GM18505 (cell line): ENCODE measurements around the gene MTF1.
"Not testable (repeated sequence)": the region's sequence is repeated elsewhere in the genome, so short reads cannot be mapped to it uniquely, and the experiment has no call there.

Source experiments
- ATAC-seq: cut with Tn5 transposase; IDR thresholded peaks from one replicate; pipeline ENCODE4 v1.9.1; 2021; ENCODE audit not compliant: unreplicated experiment
- POLR2A ChIP-seq: IDR thresholded peaks from 4 replicates; pipeline ENCODE4 v1.6.1; 2011; ENCODE audit warnings: borderline replicate concordance; ENCODE audit not compliant: insufficient read depth, insufficient read length; ENCODE audit errors: extremely low read depth

Gene MTF1

DNA sequence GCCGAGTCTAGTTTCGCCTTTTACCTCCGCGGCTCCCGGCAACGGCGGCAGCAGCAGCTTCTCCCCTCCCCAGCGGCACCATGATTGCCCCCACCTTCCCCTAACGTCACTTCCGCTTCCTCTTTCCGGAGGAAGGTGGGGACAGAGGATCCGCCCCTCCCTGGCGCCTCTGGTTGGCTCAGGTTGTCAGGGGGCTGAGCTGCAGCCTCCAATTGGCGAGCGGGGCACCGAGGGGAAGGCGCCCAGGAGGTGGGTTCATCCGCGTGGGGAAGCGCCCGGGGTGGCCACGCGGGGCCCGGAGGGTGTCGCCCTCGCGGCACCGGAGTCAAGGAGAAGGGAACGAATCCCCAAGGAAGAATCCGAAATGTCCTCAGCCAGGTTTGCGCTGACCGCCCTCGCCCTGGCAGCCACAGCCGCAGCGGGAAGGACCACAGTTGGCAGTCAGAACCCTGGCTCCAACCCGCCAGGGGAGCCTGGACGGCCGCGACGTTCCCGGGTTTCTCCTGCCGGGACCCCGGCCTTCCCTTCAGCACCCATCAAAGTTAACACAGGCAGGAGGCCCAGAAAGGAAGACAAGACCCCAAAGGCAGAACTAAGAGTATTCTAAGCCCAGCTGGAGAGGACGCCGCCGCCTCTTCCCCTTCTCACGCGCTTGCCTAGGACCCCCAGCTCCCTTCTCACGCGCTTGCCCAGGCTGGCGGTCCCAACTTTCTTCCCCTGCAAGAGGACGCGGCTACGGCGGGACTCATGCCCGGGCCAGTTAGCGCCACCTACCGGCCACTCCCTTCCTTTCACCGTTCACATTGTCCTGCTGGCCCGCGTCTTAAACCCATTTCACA is at the start of gene MTF1:
Gene MTF1, minus strand, starts transcription at position 86 of the 839 bp plus-strand sequence. CDS start 1,934 bp downstream, outside the sequence.
- peak; percentile 79 for TF ChIP-seq POLR2A
- ATAC-seq = peak; percentile 86

GRCh38 chr1:37908531-37908930 is 49.1 kb upstream of the MTF1 start:
- not testable (repeated sequence) for ATAC-seq

- not testable (repeated sequence) for ATAC-seq
Measured at GRCh38 chr1:37907416-37908125, 48.2 kb upstream of the MTF1 start.

GRCh38 chr1:37906591-37906990 is 47.2 kb upstream of the MTF1 start:
- not testable (repeated sequence) for ATAC-seq

GRCh38 chr1:37905727-37906126 is 46.3 kb upstream of the MTF1 start:
- ATAC-seq = no peak
- no peak for TF ChIP-seq POLR2A

DNA sequence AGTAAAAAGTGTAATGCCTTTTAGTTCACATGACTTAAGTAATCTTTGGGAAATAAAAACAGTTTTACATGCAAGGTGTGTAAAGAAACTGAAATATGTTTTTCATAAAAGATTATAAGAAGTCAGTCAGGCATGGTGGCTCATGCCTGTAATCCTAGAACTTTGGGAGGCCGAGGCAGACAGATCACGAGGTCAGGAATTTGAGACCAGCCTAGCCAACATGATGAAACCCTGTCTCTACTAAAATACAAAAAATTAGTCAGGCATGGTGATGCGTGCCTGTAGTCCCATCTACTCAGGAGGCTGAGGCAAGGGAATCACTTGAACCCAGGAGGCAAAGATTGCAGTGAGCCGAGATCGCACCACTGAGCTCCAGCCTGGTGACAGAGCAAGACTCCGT is 44.5 kb upstream of the MTF1 start:
- not testable (repeated sequence) for ATAC-seq

- ATAC-seq = no peak
- TF ChIP-seq POLR2A = no peak
Measured at GRCh38 chr1:37902983-37903382, 43.6 kb upstream of the MTF1 start.

DNA sequence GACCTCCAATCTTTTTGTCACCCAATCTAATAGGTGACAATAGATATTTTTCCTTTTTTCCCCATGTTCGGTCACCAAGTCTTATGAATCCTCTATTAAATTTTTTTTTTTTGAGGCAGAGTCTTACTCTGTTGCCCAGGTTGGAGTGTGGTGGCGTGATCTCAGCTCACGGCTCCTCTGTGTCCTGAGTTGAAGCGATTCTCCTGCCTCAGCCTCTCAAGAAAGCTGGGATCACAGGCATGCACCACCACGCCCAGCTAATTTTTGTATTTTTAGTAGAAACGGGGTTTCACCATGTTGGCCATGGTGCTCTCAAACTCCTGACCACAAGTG is 42.5 kb upstream of the MTF1 start:
- ATAC-seq = no peak
- TF ChIP-seq POLR2A = no peak

DNA sequence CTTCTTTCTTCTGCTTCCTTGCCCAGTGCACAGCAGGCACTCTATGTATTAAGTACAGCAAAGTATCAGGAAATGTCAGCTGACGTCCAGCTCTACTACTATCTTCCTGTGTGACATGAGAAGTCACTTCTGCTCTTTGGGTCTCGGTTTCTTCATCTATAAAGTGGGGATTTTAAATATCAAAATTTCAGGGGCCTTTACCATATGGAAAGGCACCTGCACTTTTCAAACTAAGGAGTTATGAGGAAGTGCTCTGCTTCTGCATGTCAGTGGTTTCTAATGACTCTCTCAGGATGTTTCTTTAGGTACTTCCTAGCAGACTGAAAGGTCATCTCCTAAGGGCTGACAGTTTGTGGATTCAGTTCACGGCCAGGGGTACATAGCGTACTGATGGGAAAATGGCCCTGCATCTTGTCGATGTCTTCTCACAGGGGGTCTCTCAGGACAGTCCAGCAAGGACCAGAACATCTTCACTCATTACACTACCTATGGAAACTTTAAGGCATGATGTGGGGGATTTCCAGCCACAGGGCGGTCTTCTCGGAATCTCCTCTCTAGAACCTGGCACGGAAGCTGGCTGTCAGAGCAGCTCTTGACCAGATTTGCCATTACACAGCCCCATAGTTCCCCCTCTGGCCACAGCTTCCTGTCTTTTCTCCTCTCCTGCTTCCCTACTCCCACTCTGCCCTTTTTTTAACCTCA is 42.0 kb upstream of the MTF1 start:
- no peak for ATAC-seq
- TF ChIP-seq POLR2A = no peak

GRCh38 chr1:37897563-37897962 is 38.2 kb upstream of the MTF1 start:
- not testable (repeated sequence) for ATAC-seq

DNA sequence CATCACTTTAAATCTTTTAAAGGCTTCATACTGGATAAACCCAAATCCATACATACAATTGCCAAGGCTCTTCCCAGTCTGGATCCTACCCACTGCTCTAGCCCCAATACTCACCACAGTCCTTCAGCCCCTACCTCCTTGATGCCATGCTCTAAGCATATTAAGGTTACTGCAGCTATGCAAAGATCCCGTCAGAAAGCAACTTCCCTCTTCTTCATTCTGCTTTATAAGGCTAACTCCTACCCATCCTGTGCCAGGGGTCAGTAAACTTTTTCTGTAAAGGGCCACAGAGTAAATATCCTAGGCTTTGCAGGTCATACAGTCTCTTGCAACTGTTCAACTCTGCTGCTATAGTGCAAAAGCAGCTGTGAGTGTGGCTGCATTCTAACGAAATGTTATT is 34.3 kb upstream of the MTF1 start:
- no peak for ATAC-seq

GRCh38 chr1:37892151-37893047 is 33.0 kb upstream of the MTF1 start:
- no peak for ATAC-seq
- no peak for TF ChIP-seq POLR2A

More for the DNA sequence above, 34.3 kb upstream of the MTF1 start:
- TF ChIP-seq POLR2A = no peak

DNA sequence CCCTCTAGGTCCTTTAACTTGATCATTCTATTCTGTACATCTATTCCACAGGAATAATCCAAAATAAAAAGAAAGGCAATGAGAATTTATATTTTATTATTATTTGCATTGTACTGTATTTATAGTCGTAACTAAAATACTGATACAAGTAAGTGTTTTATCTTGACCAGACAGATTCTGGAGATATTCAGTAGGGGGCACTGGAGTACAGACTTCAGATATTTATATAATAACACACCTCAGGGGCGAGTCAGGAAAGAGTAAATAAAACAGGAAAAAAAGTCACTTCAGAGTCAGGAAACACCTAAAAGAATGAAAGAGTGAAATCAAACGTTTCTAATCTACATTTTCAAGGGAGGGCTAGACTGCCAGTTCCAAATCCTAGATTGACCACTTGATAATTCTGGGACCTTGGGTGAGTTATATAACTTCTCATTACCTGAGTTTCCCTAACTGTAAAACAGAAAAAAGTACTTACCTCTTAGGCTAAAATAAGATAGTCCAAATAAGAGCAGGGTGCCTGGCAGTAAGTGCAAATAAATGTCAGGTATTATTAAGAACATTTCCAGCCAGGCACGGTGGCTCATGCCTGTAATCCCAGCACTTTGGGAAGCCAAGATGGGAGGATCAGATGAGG is 31.1 kb upstream of the MTF1 start:
- ATAC-seq = no peak
- no peak for TF ChIP-seq POLR2A

- TF ChIP-seq POLR2A = no peak
- ATAC-seq = no peak
Measured at GRCh38 chr1:37888022-37888700, 28.8 kb upstream of the MTF1 start.
